ENCODE measurements around the gene LMBR1.
"Not testable (repeated sequence)": the region's sequence is repeated elsewhere in the genome, so short reads cannot be mapped to it uniquely, and the experiment has no call there.

Gene LMBR1

DNA sequence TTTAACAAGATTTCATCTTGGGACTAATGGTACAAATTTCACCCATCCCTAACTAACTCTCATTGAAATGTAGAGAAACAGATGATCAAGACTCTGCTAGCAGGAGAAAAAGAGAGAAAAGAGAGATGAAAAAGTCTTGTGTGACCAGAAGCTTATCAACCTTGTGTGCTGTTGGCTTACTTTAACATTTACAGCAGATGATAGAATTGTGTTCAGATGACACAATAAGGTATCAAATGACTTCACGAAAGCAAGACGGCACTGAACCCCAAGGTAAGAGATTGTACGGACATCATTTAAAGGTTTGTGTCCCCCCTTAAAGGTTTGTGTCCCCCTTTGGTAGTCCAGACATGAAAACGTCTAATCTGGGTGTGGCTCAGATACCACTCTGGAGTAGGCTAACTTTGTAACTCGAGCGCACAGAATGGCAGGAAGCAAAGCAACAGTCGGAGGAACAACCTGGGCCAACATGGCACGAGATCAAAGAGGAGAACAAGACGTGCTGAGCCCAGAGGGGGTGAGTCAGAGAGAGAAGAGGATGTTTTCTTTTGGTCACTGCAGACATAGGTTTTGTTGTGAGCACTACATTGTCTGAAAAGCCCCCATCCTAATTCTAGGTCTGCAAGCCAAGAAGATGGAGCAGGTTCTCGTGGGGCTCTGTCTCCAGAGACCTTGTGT is 10.4 kb upstream of the LMBR1 start:
- no peak for DNase-seq
- TF ChIP-seq CTCF (IDR thresholded peaks at IDR 0.05; ENCODE audit: low read depth, low read length): no peak
- no peaks in the 10 kb centered on the region for H3K9me3 ChIP-seq

DNA sequence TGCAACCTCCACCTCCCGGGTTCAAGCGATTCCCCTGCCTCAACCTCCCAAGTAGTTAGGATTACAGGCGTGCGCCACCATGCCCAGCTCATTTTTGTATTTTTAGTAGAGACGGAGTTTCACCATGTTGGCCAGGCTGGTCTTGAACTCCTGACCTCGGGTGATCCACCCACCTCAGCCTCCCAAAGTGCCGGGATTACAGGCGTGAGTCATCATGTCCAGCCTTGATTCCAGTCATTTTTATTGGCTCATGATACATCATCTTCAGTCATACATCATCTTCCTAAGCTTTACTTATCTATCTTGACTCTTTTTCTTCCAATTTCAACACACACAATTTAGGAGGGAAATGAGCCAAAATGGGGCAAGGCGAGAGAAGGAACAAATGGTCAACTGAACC is 7.1 kb upstream of the LMBR1 start:
- H3K4me3 ChIP-seq (ENCODE audit: low read depth, low read length); H3K36me3 ChIP-seq; DNase-seq; H3K27me3 ChIP-seq; H3K9me3 ChIP-seq; H3K4me1 ChIP-seq: not testable (repeated sequence)

More for the DNA sequence above, 10.4 kb upstream of the LMBR1 start:
- Histone ChIP-seq H3K4me3 (ENCODE audit: low read depth, low read length) (no peak overlapping the region), H3K4me1 (no peaks in the 10 kb centered on the region), H3K27me3 (no peaks in the 10 kb centered on the region), H3K36me3 (no peaks in the 10 kb centered on the region)

DNA sequence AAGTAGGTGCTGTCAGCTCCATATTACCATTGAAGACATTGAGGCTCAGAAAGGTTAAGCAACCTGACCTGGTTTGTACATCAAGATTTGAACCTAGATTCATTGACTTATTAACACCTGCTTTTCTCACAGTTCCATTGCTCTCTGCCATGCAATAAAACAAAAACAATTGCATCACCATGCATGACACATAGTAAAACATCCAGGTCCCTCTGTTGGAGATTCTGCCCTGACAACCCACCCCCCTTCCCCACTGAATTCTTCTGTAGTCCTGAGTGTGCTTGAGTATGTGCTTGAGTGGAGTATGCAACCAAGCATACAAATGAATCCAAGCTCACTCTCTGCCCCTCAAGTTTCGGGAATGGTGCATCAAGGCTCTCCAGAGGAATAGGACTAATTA is 6.0 kb upstream of the LMBR1 start:
- no peak for DNase-seq

DNA sequence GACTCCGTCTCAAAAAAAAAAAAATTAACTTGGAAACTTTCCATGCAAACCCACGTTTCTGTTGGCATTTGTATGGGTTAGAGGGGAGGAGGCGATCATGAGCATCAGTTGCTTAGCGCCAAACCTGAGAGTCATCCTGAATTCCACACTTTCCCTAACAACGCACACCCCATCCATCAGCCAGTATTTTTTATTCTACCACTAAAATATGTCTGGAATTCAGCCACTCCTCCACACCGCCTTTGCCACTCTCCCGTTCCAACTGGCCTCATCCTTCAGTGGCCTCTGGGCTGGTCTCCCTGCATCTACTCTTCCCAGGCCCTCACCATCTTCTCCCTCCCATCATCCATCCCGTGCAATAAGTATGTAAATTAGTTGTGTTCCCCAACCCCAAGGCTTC is 4.7 kb upstream of the LMBR1 start:
- DNase-seq: no peak
- no peaks in the 10 kb centered on the region for H3K4me1 ChIP-seq
- no peaks in the 10 kb centered on the region for H3K9me3 ChIP-seq
- TF ChIP-seq CTCF (IDR thresholded peaks at IDR 0.05; ENCODE audit: low read depth, low read length): no peak
- H3K36me3 ChIP-seq: no peaks in the 10 kb centered on the region
- H3K4me3 ChIP-seq (ENCODE audit: low read depth, low read length): no peak overlapping the region
- no peaks in the 10 kb centered on the region for H3K27me3 ChIP-seq

More for the DNA sequence above, 6.0 kb upstream of the LMBR1 start:
- H3K4me1 ChIP-seq: no peaks in the 10 kb centered on the region
- no peak overlapping the region for H3K4me3 ChIP-seq (ENCODE audit: low read depth, low read length)
- H3K27me3 ChIP-seq: no peaks in the 10 kb centered on the region
- no peak for TF ChIP-seq CTCF (IDR thresholded peaks at IDR 0.05; ENCODE audit: low read depth, low read length)
- H3K36me3 ChIP-seq: no peaks in the 10 kb centered on the region
- no peaks in the 10 kb centered on the region for H3K9me3 ChIP-seq

- no peaks in the 10 kb centered on the region for H3K4me1 ChIP-seq
- no peak overlapping the region for H3K4me3 ChIP-seq (ENCODE audit: low read depth, low read length)
- H3K9me3 ChIP-seq: no peaks in the 10 kb centered on the region
- no peak for TF ChIP-seq CTCF (IDR thresholded peaks at IDR 0.05; ENCODE audit: low read depth, low read length)
- no peak for DNase-seq
- no peaks in the 10 kb centered on the region for H3K36me3 ChIP-seq
- H3K27me3 ChIP-seq: no peaks in the 10 kb centered on the region
These were observed 3.5 kb upstream of the LMBR1 start for GRCh38 chr7:156896388-156897022.

DNA sequence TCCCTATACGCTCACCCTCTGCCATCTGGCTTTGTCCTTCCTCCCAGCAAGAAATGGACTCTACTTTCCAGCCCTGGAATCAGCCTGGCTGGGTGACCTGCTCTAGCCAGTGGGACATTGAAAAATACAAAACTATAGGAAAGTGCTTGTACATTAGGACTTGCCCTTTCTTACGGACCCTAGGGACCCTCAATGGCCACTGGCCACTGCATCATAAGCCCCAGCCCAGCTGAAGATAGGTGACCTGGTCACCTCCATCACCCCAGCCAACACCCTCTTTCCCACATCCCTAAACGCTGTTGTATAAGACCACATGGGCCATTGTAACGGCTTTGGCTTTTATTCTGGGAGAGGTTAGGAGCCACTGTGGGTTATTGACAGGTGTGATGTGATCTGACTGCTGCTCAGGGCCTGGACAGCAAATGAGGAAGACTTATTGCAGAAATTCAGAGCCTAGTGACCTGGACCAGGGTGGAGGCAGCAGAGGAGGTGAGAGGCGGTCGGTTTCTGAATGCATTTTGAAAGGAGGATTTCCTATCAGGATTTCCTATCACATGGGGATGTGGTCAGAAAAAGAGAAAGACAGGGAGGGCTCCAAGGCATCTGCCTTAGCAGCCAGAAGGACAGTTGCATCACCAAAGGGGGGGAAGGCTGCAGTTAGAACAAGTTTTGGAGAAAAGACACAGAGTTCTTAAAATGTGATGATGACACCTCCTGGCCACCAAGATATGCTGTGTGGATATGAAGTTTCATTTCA is 2.2 kb upstream of the LMBR1 start:
- H3K4me3 ChIP-seq (ENCODE audit: low read depth, low read length): no peak overlapping the region
- no peaks in the 10 kb centered on the region for H3K4me1 ChIP-seq
- H3K36me3 ChIP-seq: no peaks in the 10 kb centered on the region
- H3K9me3 ChIP-seq: no peaks in the 10 kb centered on the region
- no peak for DNase-seq
- no peaks in the 10 kb centered on the region for H3K27me3 ChIP-seq
- TF ChIP-seq CTCF (IDR thresholded peaks at IDR 0.05; ENCODE audit: low read depth, low read length): no peak

Measured in BE2C (cell line).